H1 (cell line): ENCODE measurements around the gene MAP3K1. TPM values are rescaled to one million over a fixed set of nuclear protein-coding genes. Genes with fewer than 3 reads are reported as not detected.

Source experiments
- CTCF ChIA-PET: fragments of 300-600 bp; sonication (Branson Sonifier 250); formaldehyde crosslinking; loops from one replicate; lab custom pipeline; 2021; ENCODE audit not compliant: partially characterized antibody; lab: Charles Lee
- POLR2A ChIA-PET: fragments of 300-600 bp; sonication (Branson Sonifier 250); formaldehyde crosslinking; loops from one replicate; lab custom pipeline; 2021; ENCODE audit warnings: inconsistent platforms; ENCODE audit not compliant: partially characterized antibody; lab: Charles Lee
- DNase-seq, 2 experiments: peaks; one replicate each; pipeline versions ENCODE4 v3.0.0 to v3.0.0-alpha.2; 2010 to 2022; ENCODE audit warnings: low spot score in 2 of 2, low read depth in 1 of 2, mixed read lengths in 1 of 2
- FAIRE-seq: peaks from 2 replicates; lab custom pipeline; 2011; peaks lifted over from hg19 to GRCh38; lab: Jason Lieb, UNC
- H2AFZ ChIP-seq: 2 replicates; pipeline ENCODE4 v1.8.1; 2012; ENCODE audit warnings: low read length, inconsistent platforms
- H2AK5ac ChIP-seq: 2 replicates; pipeline ENCODE4 v1.6.1; 2013; ENCODE audit warnings: low read depth, low read length
- H2BK120ac ChIP-seq: replicated peaks from 2 replicates; pipeline ENCODE3; 2013; ENCODE audit warnings: low read depth, low read length, inconsistent platforms
- H2BK12ac ChIP-seq: 2 replicates; pipeline ENCODE4 v1.6.1; 2013; ENCODE audit warnings: low read depth, low read length
- H2BK15ac ChIP-seq: 2 replicates; pipeline ENCODE4 v1.6.1; 2013; ENCODE audit warnings: low read length
- H2BK20ac ChIP-seq: 2 replicates; pipeline ENCODE4 v1.6.1; 2013; ENCODE audit warnings: low read length
- H2BK5ac ChIP-seq: 2 replicates; pipeline ENCODE4 v1.6.1; 2013; ENCODE audit warnings: low read depth, low read length
- H3K14ac ChIP-seq: 2 replicates; pipeline ENCODE4 v1.6.1; 2013; ENCODE audit warnings: inconsistent platforms; ENCODE audit not compliant: insufficient read length
- H3K18ac ChIP-seq: 2 replicates; pipeline ENCODE4 v1.6.1; 2013; ENCODE audit warnings: low read length; ENCODE audit errors: extremely low read depth
- H3K23ac ChIP-seq: 2 replicates; pipeline ENCODE4 v1.6.1; 2013; ENCODE audit warnings: inconsistent platforms; ENCODE audit not compliant: insufficient read length
- H3K23me2 ChIP-seq: 2 replicates; pipeline ENCODE4 v1.6.1; 2013; ENCODE audit warnings: low read depth, low read length
- H3K27ac ChIP-seq: 2 replicates; pipeline ENCODE4 v1.6.1; 2011; ENCODE audit warnings: low read depth, low read length, inconsistent platforms
- H3K27me3 ChIP-seq, 4 experiments: replicated peaks in 1 of 4; 1 replicate in 1 of 4; 2 replicates in 3 of 4; pipeline versions ENCODE4 v1.6.1 to v1.8.1; 2011 to 2013; ENCODE audit warnings: low read length in 3 of 4, mild to moderate bottlenecking in 3 of 4, inconsistent platforms in 2 of 4, mixed read lengths in 2 of 4, moderate library complexity in 1 of 4; ENCODE audit not compliant: control insufficient read depth in 3 of 4, insufficient read depth in 3 of 4; ENCODE audit errors: extremely low read depth in 1 of 4
- H3K36me3 ChIP-seq, 4 experiments: 2 replicates each; pipeline versions ENCODE4 v1.6.1 to v1.8.1; 2011 to 2013; ENCODE audit warnings: mild to moderate bottlenecking in 4 of 4, low read length in 3 of 4, moderate library complexity in 2 of 4, control low read depth in 1 of 4, inconsistent platforms in 1 of 4; ENCODE audit not compliant: insufficient read depth in 4 of 4, control insufficient read depth in 2 of 4
- H3K4ac ChIP-seq: replicated peaks from 2 replicates; pipeline ENCODE3; 2013; ENCODE audit warnings: low read length, low read depth, mixed read lengths, inconsistent platforms; ENCODE audit not compliant: insufficient read length
- H3K4me1 ChIP-seq, 4 experiments: replicated peaks in 1 of 4; 1 replicate in 1 of 4; 2 replicates in 3 of 4; pipeline versions ENCODE4 v1.6.1 to v1.8.1; 2011 to 2013; ENCODE audit warnings: low read length in 3 of 4, inconsistent platforms in 2 of 4, mixed read lengths in 1 of 4; ENCODE audit not compliant: insufficient read depth in 4 of 4, control insufficient read depth in 3 of 4
- H3K4me2 ChIP-seq, 2 experiments: 2 replicates each; pipeline versions ENCODE4 v1.6.1 to v1.8.1; 2011 to 2013; ENCODE audit warnings: low read depth in 2 of 2, low read length in 2 of 2, control low read depth in 1 of 2, inconsistent platforms in 1 of 2, mild to moderate bottlenecking in 1 of 2; ENCODE audit not compliant: insufficient read depth in 1 of 2
- H3K4me3 ChIP-seq, 4 experiments: fragments of 200-600, 300-600 bp in 1 of 4; sonication (generic), shearing (Covaris generic), sonication (Bioruptor Twin) in 1 of 4; 2 replicates each; pipeline versions ENCODE4 v1.5.1 to v1.8.1; 2011 to 2016; ENCODE audit warnings: low read length in 4 of 4, low read depth in 3 of 4, control low read depth in 2 of 4, inconsistent platforms in 2 of 4, mild to moderate bottlenecking in 2 of 4, mixed read lengths in 1 of 4, moderate library complexity in 1 of 4; ENCODE audit not compliant: insufficient read depth in 2 of 4; ENCODE audit errors: extremely low read depth in 1 of 4
- H3K56ac ChIP-seq: replicated peaks from 2 replicates; pipeline ENCODE3; 2013; ENCODE audit warnings: low read depth, mild to moderate bottlenecking, mixed read lengths, low read length, inconsistent platforms; ENCODE audit not compliant: insufficient read length
- H3K79me1 ChIP-seq: 2 replicates; pipeline ENCODE4 v1.6.1; 2013; ENCODE audit warnings: low read depth, low read length, control low read depth
- H3K79me2 ChIP-seq, 2 experiments: 2 replicates each; pipeline versions ENCODE4 v1.6.1 to v1.8.1; 2012 to 2013; ENCODE audit warnings: low read length in 2 of 2, mild to moderate bottlenecking in 2 of 2, inconsistent platforms in 1 of 2; ENCODE audit not compliant: insufficient read depth in 2 of 2, control insufficient read depth in 1 of 2
- H3K9ac ChIP-seq, 4 experiments: replicated peaks in 1 of 4; 1 replicate in 1 of 4; 2 replicates in 3 of 4; pipeline versions ENCODE4 v1.6.1 to v1.8.1; 2011 to 2013; ENCODE audit warnings: low read depth in 3 of 4, low read length in 3 of 4, control low read depth in 2 of 4, mild to moderate bottlenecking in 2 of 4, moderate library complexity in 2 of 4, inconsistent platforms in 1 of 4; ENCODE audit errors: extremely low read depth in 1 of 4
- H3K9me3 ChIP-seq, 2 experiments: 2 replicates each; pipeline versions ENCODE4 v1.6.1 to v1.8.1; 2012 to 2013; ENCODE audit warnings: mild to moderate bottlenecking in 2 of 2, moderate library complexity in 2 of 2, control low read depth in 1 of 2, inconsistent platforms in 1 of 2, low read depth in 1 of 2, low read length in 1 of 2, mixed read lengths in 1 of 2; ENCODE audit not compliant: insufficient read depth in 2 of 2
- H4K20me1 ChIP-seq, 2 experiments: replicated peaks in 1 of 2; 2 replicates each; pipeline versions ENCODE3 to v1.8.1; 2011 to 2013; ENCODE audit warnings: inconsistent platforms in 2 of 2, low read length in 2 of 2, mild to moderate bottlenecking in 1 of 2; ENCODE audit not compliant: insufficient read depth in 2 of 2, control insufficient read depth in 1 of 2
- H4K5ac ChIP-seq: 2 replicates; pipeline ENCODE4 v1.6.1; 2013; ENCODE audit warnings: low read length, low read depth, mixed read lengths, inconsistent platforms; ENCODE audit not compliant: insufficient read length
- H4K8ac ChIP-seq: 2 replicates; pipeline ENCODE4 v1.8.0; 2013; ENCODE audit warnings: mild to moderate bottlenecking, moderate library complexity, low read length, inconsistent platforms; ENCODE audit not compliant: insufficient read depth; ENCODE audit errors: extremely low read depth
- H4K91ac ChIP-seq: replicated peaks from 2 replicates; pipeline ENCODE3; 2013; ENCODE audit warnings: low read length, mixed read lengths, inconsistent platforms; ENCODE audit not compliant: insufficient read length
- ATF2 ChIP-seq: IDR thresholded peaks from 2 replicates; pipeline ENCODE4 v1.6.1; 2012; ENCODE audit warnings: low read length, inconsistent platforms
- CHD1 ChIP-seq: IDR thresholded peaks from 2 replicates; pipeline ENCODE4 v1.6.1; 2012; ENCODE audit warnings: low read depth, low read length, improper control_type of control experiment
- CTCF ChIP-seq, 3 experiments: IDR thresholded peaks; 1 replicate in 2 of 3; 2 replicates in 1 of 3; pipeline versions ENCODE4 v1.5.1 to v1.6.1; 2011; ENCODE audit warnings: low read length in 3 of 3, mild to moderate bottlenecking in 3 of 3, inconsistent platforms in 2 of 3, low read depth in 1 of 3, moderate library complexity in 1 of 3; ENCODE audit not compliant: insufficient read depth in 1 of 3; ENCODE audit errors: control extremely low read depth in 1 of 3
- E2F6 ChIP-seq: IDR thresholded peaks from 2 replicates; pipeline ENCODE4 v1.6.1; 2012; ENCODE audit warnings: inconsistent platforms
- MAFK ChIP-seq: IDR thresholded peaks from 2 replicates; pipeline ENCODE4 v1.6.1; 2012; ENCODE audit warnings: low read depth, mild to moderate bottlenecking, improper control_type of control experiment, low read length
- POLR2A ChIP-seq, 2 experiments: IDR thresholded peaks; 1 replicate in 1 of 2; 2 replicates in 1 of 2; pipeline ENCODE4 v1.6.1; 2011; ENCODE audit warnings: low read depth in 2 of 2, low read length in 2 of 2, mild to moderate bottlenecking in 2 of 2; ENCODE audit errors: control extremely low read depth in 1 of 2
- POLR2AphosphoS5 ChIP-seq: IDR thresholded peaks from 2 replicates; pipeline ENCODE4 v1.6.1; 2011; ENCODE audit warnings: low read depth, low read length
- POU5F1 ChIP-seq: IDR thresholded peaks from 2 replicates; pipeline ENCODE4 v1.6.1; 2011; ENCODE audit warnings: low read depth, mild to moderate bottlenecking, low read length, moderate library complexity
- USF2 ChIP-seq: IDR thresholded peaks from 2 replicates; pipeline ENCODE4 v1.6.1; 2011; ENCODE audit warnings: low read length, improper control_type of control experiment
- WGBS, 2 experiments: shearing (Covaris generic) in 1 of 2; methylation state at CpG; one replicate each; pipeline versions ENCODE4 v1.1.6 to v1.1.7; 2013 to 2015; ENCODE audit warnings: low lambda C conversion rate in 2 of 2, mixed read lengths in 2 of 2, inconsistent platforms in 1 of 2, low coverage in 1 of 2, missing lambda C conversion rate in 1 of 2; ENCODE audit not compliant: insufficient replicate concordance in 2 of 2, insufficient coverage in 1 of 2, insufficient read length in 1 of 2; ENCODE audit errors: extremely low coverage in 1 of 2, missing lambda C conversion rate in 1 of 2; 5-methylcytosine and 5-hydroxymethylcytosine counted together
- polyA plus RNA-seq, 7 experiments: library from polyadenylated mRNA; depleted of rRNA in 3 of 7; stranded (reverse) in 5 of 7; unstranded in 2 of 7; fragments of >200 nt in 5 of 7; fragments of 200-250 nt in 2 of 7; gene quantifications; 1 replicate in 5 of 7; 2 replicates in 1 of 7; 4 replicates in 1 of 7; pipeline versions ENCODE4 v1.2.1 to v1.2.3, GENCODE V29; 2011 to 2013; ENCODE audit warnings: missing spikeins in 2 of 7, mixed read lengths in 2 of 7
- total RNA-seq: library from RNA; stranded (reverse); fragmentation: NEBNext Ultra II Directional; extraction: Animal tissue kit (Norgen Biotek cat#: 25700); gene quantifications from 2 replicates; pipeline ENCODE4 v1.2.1, GENCODE V29; 2021

MAP3K1 gene
- total and polyA plus RNA-seq, 2 of the 8 experiments (the other 6 are each of a cell fraction or from before 2014, with no cell fraction given), result 3.9 to 11.8 TPM

- Histone ChIP-seq H2BK20ac (no peak overlapping the region), H2BK15ac (no peak overlapping the region), H4K91ac (no peak overlapping the region), H3K27me3 (no peaks in the 10 kb centered on the region), H2BK5ac (no peak overlapping the region), H3K23ac (no peak overlapping the region), H2AFZ (no peak overlapping the region), H2AK5ac (no peak overlapping the region), H3K4me3 (no peak overlapping the region), H3K14ac (no peak overlapping the region), H3K9me3 (no peaks in the 10 kb centered on the region), H3K79me1 (no peaks in the 10 kb centered on the region), H3K9ac (no peak overlapping the region), H3K4ac (no peak overlapping the region), H3K18ac (no peak overlapping the region), H3K23me2 (no peaks in the 10 kb centered on the region), H3K56ac (no peak overlapping the region), H3K4me2 (no peak overlapping the region), H3K27ac (no peak overlapping the region), H3K79me2 (no peaks in the 10 kb centered on the region), H4K8ac (no peak overlapping the region), H4K5ac (no peak overlapping the region), H3K4me1 (no peaks in the 10 kb centered on the region), H4K20me1 (no peaks in the 10 kb centered on the region), H2BK12ac (no peak overlapping the region), H2BK120ac (no peak overlapping the region), H3K36me3 (peaks cover 0 to 20% (median 1%) of the 10 kb centered on the region in 4 experiments; a peak in 3 of 8 replicates)
- DNase-seq (no peak), FAIRE-seq (no peak)
- ChIA-PET POLR2A (no interaction called here), CTCF (no interaction called here)
- WGBS, 2 experiments, result 94% methylated on average over 3 of the region's 3 CpGs; no CpG with 5 or more reads in 1 of the 2 experiments
- TF ChIP-seq USF2, result no peak
- no peak for TF ChIP-seq CTCF (IDR thresholded peaks at IDR 0.05; ENCODE audit: control extremely low read depth in 1 of 3, insufficient read depth in 1 of 3, low read depth in 1 of 3, low read length in 3 of 3)
- no peak for TF ChIP-seq POLR2AphosphoS5
- TF ChIP-seq POU5F1, result no peak
- no peak for TF ChIP-seq E2F6
- TF ChIP-seq POLR2A (IDR thresholded peaks at IDR 0.05; ENCODE audit: control extremely low read depth in 1 of 2, low read depth in 2 of 2, low read length in 2 of 2), result no peak
- TF ChIP-seq MAFK, result no peak
- TF ChIP-seq CHD1, result no peak
- no peak for TF ChIP-seq ATF2
These were observed 61.0 kb downstream of the MAP3K1 start for GRCh38 chr5:56876327-56876726.
